Measurements from ENCODE around the gene SLBP.

Gene SLBP

DNA sequence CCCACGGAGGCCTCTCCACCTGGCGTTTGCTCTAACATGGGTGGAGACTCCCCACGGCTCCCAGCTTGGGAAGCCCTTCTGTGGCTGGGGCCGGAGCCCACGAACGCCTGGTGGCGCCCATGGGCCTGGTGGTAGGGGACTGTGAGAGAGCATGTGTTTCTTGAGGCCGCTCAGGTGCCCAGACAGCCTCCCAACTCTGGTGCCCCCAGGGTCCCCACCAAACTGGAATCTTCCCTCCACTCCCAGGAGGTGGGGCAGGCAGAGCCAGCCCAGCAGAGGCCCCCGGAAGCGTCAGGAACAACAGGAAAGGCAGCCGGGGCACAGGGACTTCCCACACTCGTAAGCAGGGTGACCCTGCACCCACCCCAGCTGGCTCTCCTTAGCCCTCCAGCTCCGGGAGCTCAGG is 47.7 kb upstream of the SLBP start:
- ATAC-seq, result no peak

DNA sequence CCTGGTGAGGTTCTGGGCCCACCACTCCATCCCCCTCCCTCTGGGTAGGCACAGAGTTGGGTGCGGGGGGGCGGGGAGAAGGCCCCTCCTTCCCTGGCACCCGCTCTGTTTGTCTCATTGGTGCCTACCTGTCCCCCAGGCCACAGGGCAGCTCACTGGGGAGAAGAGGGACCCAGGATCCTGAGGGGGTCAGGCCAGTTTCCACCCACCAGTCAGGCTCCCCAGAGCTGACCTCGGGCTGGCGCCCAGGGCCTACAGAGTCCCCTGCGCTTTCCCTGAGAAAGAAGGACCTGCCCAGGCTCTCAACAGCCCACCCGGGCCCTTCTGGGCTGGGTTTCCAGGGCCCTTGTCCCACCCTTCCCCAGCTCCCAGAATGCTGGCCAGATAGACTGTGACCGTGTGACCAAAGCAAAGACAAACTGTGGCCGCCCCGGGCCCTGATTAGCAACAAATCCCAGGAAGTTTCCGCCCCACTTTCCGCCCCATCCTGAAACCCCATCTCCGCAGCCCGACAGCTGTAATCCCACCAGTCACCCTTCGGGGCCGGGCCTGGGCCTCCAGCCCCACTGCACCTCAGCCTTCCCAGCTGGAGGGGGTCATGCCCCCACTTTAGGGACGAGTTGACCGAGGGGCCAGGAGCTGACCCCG is 47.2 kb upstream of the SLBP start:
- TF ChIP-seq CSDC2 (CRISPR knock-in tag; IDR thresholded peaks at IDR 0.05) (no peak), ZNF565 (CRISPR knock-in tag; conservative IDR thresholded peaks at IDR 0.05; ENCODE audit: low read depth) (no peak), ZFP3 (CRISPR knock-in tag; IDR thresholded peaks at IDR 0.05) (no peak), RARB (CRISPR knock-in tag; IDR thresholded peaks at IDR 0.05) (no peak), PPARA (CRISPR knock-in tag; IDR thresholded peaks at IDR 0.05; ENCODE audit: borderline replicate concordance) (no peak), ZNF8 (CRISPR knock-in tag; IDR thresholded peaks at IDR 0.05) (no peak), ARNTL (CRISPR knock-in tag; IDR thresholded peaks at IDR 0.05; ENCODE audit: borderline replicate concordance, low read depth) (no peak), ISL1 (CRISPR knock-in tag; IDR thresholded peaks at IDR 0.05) (no peak), SNAI2 (CRISPR knock-in tag; IDR thresholded peaks at IDR 0.05) (no peak), TOX (CRISPR knock-in tag; IDR thresholded peaks at IDR 0.05; ENCODE audit: borderline replicate concordance) (no peak)
- TF ChIP-seq, protein P1, sequence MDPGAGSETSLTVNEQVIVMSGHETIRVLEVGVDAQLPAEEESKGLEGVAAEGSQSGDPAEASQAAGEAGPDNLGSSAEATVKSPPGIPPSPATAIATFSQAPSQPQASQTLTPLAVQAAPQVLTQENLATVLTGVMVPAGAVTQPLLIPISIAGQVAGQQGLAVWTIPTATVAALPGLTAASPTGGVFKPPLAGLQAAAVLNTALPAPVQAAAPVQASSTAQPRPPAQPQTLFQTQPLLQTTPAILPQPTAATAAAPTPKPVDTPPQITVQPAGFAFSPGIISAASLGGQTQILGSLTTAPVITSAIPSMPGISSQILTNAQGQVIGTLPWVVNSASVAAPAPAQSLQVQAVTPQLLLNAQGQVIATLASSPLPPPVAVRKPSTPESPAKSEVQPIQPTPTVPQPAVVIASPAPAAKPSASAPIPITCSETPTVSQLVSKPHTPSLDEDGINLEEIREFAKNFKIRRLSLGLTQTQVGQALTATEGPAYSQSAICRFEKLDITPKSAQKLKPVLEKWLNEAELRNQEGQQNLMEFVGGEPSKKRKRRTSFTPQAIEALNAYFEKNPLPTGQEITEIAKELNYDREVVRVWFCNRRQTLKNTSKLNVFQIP (CRISPR knock-in tag; IDR thresholded peaks at IDR 0.05; ENCODE audit: borderline replicate concordance, low read depth), result no peak
- TF ChIP-seq, protein P2, sequence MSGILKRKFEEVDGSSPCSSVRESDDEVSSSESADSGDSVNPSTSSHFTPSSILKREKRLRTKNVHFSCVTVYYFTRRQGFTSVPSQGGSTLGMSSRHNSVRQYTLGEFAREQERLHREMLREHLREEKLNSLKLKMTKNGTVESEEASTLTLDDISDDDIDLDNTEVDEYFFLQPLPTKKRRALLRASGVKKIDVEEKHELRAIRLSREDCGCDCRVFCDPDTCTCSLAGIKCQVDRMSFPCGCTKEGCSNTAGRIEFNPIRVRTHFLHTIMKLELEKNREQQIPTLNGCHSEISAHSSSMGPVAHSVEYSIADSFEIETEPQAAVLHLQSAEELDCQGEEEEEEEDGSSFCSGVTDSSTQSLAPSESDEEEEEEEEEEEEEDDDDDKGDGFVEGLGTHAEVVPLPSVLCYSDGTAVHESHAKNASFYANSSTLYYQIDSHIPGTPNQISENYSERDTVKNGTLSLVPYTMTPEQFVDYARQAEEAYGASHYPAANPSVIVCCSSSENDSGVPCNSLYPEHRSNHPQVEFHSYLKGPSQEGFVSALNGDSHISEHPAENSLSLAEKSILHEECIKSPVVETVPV (CRISPR knock-in tag; IDR thresholded peaks at IDR 0.05), result no peak
- TF ChIP-seq, protein P3, sequence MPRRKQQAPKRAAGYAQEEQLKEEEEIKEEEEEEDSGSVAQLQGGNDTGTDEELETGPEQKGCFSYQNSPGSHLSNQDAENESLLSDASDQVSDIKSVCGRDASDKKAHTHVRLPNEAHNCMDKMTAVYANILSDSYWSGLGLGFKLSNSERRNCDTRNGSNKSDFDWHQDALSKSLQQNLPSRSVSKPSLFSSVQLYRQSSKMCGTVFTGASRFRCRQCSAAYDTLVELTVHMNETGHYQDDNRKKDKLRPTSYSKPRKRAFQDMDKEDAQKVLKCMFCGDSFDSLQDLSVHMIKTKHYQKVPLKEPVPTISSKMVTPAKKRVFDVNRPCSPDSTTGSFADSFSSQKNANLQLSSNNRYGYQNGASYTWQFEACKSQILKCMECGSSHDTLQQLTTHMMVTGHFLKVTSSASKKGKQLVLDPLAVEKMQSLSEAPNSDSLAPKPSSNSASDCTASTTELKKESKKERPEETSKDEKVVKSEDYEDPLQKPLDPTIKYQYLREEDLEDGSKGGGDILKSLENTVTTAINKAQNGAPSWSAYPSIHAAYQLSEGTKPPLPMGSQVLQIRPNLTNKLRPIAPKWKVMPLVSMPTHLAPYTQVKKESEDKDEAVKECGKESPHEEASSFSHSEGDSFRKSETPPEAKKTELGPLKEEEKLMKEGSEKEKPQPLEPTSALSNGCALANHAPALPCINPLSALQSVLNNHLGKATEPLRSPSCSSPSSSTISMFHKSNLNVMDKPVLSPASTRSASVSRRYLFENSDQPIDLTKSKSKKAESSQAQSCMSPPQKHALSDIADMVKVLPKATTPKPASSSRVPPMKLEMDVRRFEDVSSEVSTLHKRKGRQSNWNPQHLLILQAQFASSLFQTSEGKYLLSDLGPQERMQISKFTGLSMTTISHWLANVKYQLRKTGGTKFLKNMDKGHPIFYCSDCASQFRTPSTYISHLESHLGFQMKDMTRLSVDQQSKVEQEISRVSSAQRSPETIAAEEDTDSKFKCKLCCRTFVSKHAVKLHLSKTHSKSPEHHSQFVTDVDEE (CRISPR knock-in tag; IDR thresholded peaks at IDR 0.05), result no peak
- no peak for ATAC-seq

More for the DNA sequence above, 47.7 kb upstream of the SLBP start:
- TF ChIP-seq TOX (CRISPR knock-in tag; IDR thresholded peaks at IDR 0.05; ENCODE audit: borderline replicate concordance), result no peak
- TF ChIP-seq, protein P2 (CRISPR knock-in tag; IDR thresholded peaks at IDR 0.05), result no peak
- no peak for TF ChIP-seq OSR1 (CRISPR knock-in tag; IDR thresholded peaks at IDR 0.05)
- no peak for TF ChIP-seq ZC3H10 (CRISPR knock-in tag; IDR thresholded peaks at IDR 0.05)
- TF ChIP-seq ESRRG (CRISPR knock-in tag; IDR thresholded peaks at IDR 0.05), result no peak
- no peak for TF ChIP-seq BACH2 (CRISPR knock-in tag; IDR thresholded peaks at IDR 0.05; ENCODE audit: borderline replicate concordance)

DNA sequence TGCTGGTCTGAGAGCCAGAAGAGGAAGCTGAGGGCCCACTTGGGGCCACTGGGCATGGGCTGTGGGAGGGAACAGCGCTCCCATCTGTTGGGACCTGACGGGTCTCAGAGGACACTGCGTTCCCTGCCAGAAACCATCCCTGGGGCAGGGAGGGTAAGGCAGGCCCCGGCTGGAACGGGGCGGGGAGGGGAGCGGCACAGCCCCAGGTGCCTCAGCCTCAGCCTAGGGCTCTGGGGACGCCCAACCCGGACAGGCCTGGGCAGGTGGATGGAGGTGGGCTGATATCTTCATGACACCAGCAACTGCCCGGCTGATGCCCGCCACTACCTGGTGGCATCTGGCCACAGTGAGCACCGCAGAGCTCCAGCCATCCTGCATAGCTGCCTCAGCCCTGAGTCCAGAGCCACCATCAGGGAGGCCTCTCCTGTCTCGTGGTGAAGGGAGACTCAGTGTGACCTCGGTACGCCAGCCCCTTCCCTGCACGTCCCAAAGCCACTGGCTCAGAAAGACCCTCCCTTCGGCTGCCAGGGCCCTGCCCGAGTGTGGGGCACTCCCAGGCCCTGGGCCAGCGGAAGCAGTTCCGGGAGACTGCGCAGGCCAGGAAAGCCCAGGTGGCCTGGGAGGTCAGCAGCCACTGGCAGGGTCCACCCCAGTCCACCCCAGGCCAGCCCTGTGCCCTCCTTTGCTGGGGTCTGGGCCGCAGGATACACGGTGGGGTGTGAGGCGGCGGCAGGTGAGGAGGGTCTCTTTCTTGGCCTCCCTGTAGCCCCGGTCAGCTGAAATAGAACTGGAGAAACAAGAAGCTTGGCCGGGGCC is 46.4 kb upstream of the SLBP start:
- 0 out of 3 replicates have a peak, but pooled peaks have one; percentile 7 for ATAC-seq
- TF ChIP-seq, protein P4, sequence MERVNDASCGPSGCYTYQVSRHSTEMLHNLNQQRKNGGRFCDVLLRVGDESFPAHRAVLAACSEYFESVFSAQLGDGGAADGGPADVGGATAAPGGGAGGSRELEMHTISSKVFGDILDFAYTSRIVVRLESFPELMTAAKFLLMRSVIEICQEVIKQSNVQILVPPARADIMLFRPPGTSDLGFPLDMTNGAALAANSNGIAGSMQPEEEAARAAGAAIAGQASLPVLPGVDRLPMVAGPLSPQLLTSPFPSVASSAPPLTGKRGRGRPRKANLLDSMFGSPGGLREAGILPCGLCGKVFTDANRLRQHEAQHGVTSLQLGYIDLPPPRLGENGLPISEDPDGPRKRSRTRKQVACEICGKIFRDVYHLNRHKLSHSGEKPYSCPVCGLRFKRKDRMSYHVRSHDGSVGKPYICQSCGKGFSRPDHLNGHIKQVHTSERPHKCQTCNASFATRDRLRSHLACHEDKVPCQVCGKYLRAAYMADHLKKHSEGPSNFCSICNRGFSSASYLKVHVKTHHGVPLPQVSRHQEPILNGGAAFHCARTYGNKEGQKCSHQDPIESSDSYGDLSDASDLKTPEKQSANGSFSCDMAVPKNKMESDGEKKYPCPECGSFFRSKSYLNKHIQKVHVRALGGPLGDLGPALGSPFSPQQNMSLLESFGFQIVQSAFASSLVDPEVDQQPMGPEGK (CRISPR knock-in tag; IDR thresholded peaks at IDR 0.05; ENCODE audit: borderline replicate concordance), result no peak
- no peak for TF ChIP-seq ZNF8 (CRISPR knock-in tag; IDR thresholded peaks at IDR 0.05)
- no peak for TF ChIP-seq GLIS3 (CRISPR knock-in tag; IDR thresholded peaks at IDR 0.05)
- TF ChIP-seq, protein P2 (CRISPR knock-in tag; IDR thresholded peaks at IDR 0.05), result no peak
- no peak for TF ChIP-seq ZNF565 (CRISPR knock-in tag; conservative IDR thresholded peaks at IDR 0.05; ENCODE audit: low read depth)
- no peak for TF ChIP-seq TCF4 (CRISPR knock-in tag; IDR thresholded peaks at IDR 0.05; ENCODE audit: borderline replicate concordance)
- TF ChIP-seq ZNF70 (CRISPR knock-in tag; IDR thresholded peaks at IDR 0.05), result no peak
- TF ChIP-seq TOX (CRISPR knock-in tag; IDR thresholded peaks at IDR 0.05; ENCODE audit: borderline replicate concordance), result no peak
- TF ChIP-seq, protein P1 (CRISPR knock-in tag; IDR thresholded peaks at IDR 0.05; ENCODE audit: borderline replicate concordance, low read depth), result no peak
- no peak for TF ChIP-seq ESRRG (CRISPR knock-in tag; IDR thresholded peaks at IDR 0.05)
- TF ChIP-seq CSDC2 (CRISPR knock-in tag; IDR thresholded peaks at IDR 0.05), result no peak
